ENCODE measurements around the gene OR2S2.

- TF ChIP-seq POLR2A (IDR thresholded peaks at IDR 0.05; ENCODE audit: low read depth, low read length) (no peak), TAF1 (IDR thresholded peaks at IDR 0.05; ENCODE audit: borderline replicate concordance, low read depth, low read length) (no peak), POLR2AphosphoS5 (IDR thresholded peaks at IDR 0.05; ENCODE audit: low read depth, low read length) (no peak)
Measured at GRCh38 chr9:35967042-35967441, 9.1 kb upstream of the OR2S2 start.

All from GM12892 (cell line).